Hepatic stellate cell (primary cell): ENCODE measurements around the gene ANO4.
"Not testable (repeated sequence)": the region's sequence is repeated elsewhere in the genome, so short reads cannot be mapped to it uniquely, and the experiment has no call there.

Experiments
- DNase-seq: peaks from one replicate; pipeline ENCODE4 v3.0.0; 2011; ENCODE audit warnings: low spot score

ANO4 gene

DNA sequence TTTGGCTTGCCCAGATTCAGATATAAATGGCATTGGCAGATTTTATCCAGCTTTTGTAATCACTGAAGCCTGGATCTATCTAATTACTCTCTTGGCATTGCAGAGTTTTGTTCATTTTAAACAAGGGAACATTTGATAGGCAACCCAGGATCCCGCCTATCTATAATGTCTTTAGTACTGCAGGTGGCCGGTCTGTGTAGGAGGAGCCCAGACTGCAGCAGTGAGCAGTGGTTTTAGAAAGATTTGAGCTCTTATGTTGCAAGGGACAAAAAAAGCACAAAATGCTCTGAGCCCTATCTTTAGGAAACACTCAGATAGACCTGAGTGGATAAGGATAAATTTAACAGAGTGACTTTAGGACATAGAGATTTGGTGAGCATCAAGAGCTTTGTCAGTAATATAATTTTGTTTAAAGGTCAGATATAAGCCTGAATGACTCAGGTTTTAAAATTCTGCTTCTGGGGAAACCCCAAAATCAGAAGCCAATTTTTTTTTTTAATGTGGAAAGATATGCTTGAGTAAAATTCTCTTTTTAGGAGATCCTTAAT is 250.0 kb downstream of the ANO4 start:
- DNase-seq, result no peak

DNA sequence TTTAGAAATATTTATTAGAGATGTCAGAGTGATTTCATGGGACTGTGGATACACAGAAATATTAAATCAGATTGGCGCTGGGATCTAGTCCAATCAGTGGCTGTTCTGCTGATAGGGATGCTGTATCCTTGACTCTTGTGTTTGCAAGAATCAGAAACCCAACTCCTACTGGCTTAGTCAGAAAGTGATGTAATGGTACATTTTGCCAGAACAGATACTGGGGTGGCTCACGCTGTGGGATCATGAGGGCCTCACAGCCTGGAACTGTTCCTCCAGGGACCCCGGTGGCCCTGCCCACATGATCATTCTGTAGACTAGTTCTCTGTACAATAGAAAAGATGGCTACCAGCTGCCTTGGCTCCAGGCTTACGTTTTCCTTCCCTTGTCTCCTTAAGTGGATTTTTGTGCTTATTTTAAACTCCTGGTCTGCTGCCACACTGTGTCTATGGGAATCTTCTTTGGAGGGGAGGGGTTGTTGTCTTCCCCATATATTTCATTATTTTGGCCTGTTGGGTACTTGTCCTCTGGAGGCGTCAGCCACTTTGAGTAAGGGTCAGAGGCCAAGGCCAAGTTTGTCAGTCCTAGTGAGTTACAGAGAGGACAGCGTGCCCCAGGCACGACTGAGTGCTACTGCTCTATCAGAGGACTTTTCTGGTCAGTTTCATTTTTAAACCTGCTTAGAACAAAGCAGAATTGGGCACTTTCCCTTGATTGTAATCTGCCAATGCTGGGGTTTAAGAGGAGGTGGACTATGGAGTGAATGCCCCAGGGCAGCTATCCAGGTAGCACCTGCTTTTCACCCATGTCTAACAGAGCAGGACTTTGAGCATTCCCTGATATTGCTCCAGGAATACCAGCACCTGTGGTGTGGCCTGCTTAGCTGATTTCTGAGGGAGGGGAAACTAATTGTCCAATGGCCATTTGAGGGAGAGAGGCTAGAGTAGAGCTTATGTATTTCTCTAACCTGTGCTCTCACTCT is 251.2 kb downstream of the ANO4 start:
- no peak for DNase-seq

DNA sequence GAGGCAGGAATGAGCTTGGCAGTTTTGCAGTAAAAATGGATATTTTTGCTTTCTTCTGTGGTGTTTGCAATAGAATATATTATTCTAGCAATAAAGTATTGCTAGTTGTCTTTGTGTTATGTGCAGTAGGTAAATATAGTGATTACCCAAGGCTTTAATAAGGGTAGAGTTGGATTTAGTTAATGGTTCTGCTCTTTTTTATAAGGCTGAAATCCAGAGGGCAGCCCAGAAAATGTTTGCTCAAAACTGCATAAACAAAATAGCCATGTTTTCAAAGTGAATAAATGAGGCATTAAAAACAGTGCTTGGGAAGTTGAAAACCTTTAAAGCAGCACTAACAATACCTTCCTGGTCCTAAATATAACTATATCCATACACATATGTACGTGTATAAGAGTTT is 253.1 kb downstream of the ANO4 start:
- DNase-seq, result no peak

DNA sequence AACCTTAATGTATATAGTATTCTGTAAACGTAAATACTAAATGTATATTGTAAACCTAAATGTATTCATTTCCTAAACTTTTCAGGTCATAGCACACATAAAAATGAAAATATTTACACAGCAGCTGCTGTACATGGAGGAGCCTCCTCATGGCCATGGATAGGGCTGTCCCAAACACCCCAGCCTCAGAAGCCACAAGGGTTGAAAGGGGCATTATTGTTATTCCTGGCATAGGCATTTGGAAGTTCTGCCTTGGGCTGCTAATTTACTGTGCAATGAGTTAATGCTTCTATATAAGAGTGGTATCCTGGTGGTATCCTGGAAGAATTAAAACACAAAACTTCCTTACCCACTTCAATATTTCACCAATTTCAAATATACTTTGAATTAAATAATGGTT is 256.1 kb downstream of the ANO4 start:
- no peak for DNase-seq

GRCh38 chr12:101051151-101051550 is 256.6 kb downstream of the ANO4 start:
- DNase-seq, result no peak

DNA sequence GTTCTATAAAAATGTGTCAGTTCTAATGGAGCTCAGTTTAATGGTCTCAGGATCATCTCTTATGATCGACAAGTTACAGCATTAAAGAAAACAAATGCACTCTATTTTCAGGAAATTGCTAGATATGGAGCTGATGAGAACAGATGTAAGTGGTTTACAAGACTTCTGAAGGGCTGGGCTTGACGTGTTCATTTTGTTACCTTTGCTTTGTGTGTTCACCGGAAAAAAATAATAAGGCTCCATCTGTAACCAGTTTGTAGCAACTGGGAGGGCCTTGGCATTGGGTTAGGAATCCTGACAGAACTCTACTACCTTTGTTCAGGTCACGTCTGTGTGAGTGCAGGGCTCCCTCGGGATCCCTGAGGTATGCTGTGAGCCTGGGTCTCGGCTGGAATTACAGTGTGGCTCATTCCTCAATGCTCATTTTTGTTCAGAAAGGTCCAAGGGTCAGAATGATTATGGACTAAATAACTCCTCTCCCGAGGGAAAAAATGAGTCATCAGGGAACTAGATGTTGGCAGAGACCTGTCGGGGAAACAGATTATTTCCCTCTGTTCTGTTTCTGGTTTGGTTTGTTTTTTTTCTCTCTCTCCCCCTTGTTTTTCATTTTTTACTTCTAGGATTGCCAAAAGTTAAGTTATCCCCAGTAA is 257.4 kb downstream of the ANO4 start:
- no peak for DNase-seq

- DNase-seq, result no peak
Measured at GRCh38 chr12:101053203-101053602, 258.6 kb downstream of the ANO4 start.

DNA sequence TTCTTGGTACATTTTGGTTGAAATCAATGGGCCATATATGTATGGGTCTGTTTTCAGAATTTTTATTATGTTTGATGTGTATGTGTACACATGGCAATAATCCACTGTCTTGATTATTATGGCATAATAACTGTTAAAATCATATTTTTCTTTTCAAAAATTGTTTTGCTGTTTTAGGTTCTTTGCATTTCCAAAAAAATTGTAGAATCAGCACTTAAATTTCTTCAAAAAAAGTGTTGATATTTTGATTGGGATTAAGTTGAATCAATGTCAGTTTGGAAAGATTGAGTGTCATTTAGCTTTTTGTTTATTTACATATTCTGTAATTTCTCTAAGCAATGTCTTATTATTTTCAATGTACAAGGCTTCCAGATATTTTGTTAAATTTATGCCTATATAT is 261.4 kb downstream of the ANO4 start:
- DNase-seq, result no peak

GRCh38 chr12:101062508-101062907 is 267.9 kb downstream of the ANO4 start:
- not testable (repeated sequence) for DNase-seq

- DNase-seq, result no peak
Measured at GRCh38 chr12:101064721-101065120, 270.1 kb downstream of the ANO4 start.

DNA sequence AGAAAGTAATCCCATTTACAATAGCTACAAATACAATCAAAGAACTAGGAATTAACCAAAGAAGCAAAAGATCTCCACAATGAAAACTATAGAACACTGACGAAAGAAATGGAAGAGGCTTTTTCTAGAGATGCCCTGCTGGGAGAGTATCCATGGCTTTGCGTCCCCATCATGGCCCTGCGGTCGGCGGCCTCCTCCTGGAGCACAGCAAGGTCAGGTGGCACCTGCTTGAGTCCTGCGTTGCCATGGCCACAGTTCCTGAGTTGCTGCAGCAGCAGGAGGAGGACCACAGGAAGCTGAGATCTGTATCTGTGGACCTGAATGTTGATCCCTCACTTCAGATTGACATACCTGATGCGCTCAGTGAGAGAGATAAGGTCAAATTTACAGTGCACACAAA is 271.9 kb downstream of the ANO4 start:
- no peak for DNase-seq

DNA sequence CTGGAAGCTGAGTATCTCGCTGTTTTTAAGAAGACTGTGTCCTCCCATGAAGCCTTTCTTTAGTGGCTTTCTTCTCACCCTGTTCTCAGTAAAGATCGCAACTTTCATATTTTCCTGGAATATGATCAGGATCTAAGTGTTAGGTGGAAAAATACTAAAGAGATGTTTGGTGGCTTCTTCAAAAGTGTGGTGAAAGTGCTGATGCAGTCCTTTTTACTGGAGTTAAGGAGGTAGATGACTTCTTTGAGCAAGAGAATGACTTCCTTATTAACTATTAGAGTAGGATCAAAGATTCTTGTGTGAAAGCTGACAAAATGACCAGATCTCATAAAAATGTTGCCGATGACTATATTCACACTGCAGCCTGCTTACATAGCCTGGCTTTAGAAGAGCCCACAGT is 273.8 kb downstream of the ANO4 start:
- no peak for DNase-seq

- no peak for DNase-seq
Measured at GRCh38 chr12:101068836-101069235, 274.3 kb downstream of the ANO4 start.

DNA sequence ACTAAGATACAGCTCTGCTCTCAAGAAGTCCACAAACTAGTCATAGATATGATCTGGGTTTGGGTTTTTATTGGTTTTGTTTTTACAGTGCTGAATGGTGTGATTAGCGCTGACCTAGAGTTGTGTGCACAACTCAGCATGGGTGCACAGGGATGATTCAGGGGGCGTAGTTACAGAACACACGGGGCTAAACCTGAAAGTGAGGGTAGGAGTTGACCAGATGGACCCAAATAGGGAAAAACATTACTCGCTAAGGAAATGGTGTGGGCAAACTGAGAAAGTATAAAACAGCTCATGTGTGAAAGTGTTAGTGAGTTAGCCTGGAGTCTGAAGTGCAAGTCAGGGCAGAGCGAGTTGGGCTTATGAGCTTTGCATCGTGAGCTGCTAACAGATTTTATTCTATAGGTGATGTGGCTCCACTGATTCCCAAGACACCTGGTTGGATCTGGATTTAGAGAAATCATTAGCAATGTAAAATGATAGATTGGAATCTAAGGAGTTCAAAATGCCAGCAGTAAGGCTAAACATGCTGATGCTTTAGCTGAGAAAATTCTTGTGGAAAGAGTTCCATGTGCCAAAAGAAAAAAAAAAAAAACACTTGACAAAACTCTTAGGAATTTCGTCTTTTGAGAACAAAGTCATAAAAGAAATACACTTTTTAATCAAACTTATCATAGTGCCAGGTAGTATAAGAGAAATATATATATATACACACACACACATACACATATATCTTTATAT is 280.5 kb downstream of the ANO4 start:
- DNase-seq, result no peak

GRCh38 chr12:101076921-101077320 is 282.3 kb downstream of the ANO4 start:
- no peak for DNase-seq

- no peak for DNase-seq
Measured at GRCh38 chr12:101077791-101078528, 283.4 kb downstream of the ANO4 start.

DNA sequence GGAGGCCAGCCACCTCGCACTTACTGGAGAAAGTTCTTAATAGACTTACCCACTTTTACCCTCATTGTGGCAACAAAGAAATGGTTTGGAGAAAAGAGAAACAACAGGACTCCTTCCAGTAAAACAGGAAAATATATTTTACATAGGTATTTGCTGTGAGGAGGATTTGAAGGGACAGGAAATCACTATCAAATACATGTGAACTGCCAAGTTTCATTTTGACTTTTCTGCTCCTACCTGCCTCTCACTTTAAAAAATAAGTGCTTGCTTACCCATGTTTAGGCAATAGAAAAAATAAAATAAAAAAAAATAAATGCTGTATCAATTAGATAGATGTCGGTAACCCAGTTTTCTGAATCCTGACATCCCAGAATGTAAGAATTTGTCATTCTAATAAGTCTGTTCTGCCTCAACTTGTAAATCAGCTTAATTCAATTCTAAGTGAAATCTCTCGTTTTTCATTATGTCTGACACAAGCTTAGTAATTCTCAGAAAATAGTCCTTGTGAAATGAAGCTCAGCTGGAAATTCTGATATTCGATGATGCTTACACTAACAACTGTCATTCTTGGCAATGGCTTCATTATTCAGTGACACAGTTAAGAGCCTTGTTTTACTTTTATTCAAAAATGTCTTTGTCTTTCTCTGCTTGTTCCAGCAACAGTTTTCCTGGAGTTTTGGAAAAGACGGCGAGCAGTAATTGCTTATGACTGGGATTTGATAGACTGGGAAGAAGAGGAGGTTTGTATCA is 284.1 kb downstream of the ANO4 start:
- no peak for DNase-seq

GRCh38 chr12:101082706-101083105 is 288.1 kb downstream of the ANO4 start:
- no peak for DNase-seq

- DNase-seq, result no peak
Measured at GRCh38 chr12:101086490-101087135, 292.0 kb downstream of the ANO4 start.

GRCh38 chr12:101087920-101088319 is 293.3 kb downstream of the ANO4 start:
- DNase-seq, result no peak
